Lower leg skin (tissue), 3 donors: ENCODE results near the gene AFF4.

Source experiments
- POLR2A ChIP-seq, 2 donors: fragments of 450-650 bp; IDR thresholded peaks; one replicate each; pipeline ENCODE4 v1.6.1; 2016 to 2017; ENCODE audit warnings: antibody characterized with exemption in 2 of 2, mild to moderate bottlenecking in 1 of 2, moderate library complexity in 1 of 2
- TF ChIP-seq, protein P1 (sequence below), 3 donors: fragments of 450-650 bp; IDR thresholded peaks; one replicate each; pipeline ENCODE4 v1.5.1; 2016; ENCODE audit warnings: antibody characterized with exemption in 3 of 3, mild to moderate bottlenecking in 3 of 3, moderate library complexity in 2 of 3

DNA sequence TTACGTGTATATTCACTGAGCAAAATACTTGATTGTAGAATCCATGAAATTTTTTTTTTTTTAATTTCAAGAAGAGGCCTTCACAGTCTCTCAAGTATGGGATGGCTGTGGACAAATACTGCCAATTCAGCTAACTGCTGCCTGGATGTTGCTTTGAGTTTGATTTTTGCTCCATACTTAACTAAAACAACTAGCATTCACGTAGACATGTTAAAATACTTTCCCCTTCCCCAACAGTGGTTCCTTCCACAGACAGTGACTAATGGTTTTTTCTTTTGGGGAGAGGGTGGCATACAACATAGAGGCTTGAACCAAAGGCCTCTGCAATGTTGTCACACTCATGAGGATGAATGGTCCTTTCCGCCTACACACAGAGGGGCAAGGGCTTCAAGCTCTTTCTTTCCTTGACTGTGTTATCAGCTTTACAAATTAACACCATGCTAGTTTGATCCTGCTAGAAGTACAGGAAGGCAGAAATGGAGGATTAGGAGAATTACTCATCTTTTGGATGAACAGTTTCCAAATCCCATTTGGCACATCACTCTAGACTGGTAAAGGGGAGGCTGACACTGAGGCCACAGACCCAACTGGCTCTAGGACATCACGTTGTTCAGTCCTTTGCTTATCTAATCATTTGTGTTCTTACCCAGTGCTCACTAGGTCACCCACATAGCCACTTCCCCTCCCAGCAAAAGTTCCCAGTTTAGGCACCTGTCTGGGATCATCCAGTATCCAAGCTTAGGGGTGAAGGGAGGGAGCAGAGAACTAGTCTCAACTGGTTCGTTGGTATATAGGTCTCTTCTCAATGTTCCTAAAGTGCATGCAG, 91.8 kb downstream of the AFF4 start:
- TF ChIP-seq, protein P1, sequence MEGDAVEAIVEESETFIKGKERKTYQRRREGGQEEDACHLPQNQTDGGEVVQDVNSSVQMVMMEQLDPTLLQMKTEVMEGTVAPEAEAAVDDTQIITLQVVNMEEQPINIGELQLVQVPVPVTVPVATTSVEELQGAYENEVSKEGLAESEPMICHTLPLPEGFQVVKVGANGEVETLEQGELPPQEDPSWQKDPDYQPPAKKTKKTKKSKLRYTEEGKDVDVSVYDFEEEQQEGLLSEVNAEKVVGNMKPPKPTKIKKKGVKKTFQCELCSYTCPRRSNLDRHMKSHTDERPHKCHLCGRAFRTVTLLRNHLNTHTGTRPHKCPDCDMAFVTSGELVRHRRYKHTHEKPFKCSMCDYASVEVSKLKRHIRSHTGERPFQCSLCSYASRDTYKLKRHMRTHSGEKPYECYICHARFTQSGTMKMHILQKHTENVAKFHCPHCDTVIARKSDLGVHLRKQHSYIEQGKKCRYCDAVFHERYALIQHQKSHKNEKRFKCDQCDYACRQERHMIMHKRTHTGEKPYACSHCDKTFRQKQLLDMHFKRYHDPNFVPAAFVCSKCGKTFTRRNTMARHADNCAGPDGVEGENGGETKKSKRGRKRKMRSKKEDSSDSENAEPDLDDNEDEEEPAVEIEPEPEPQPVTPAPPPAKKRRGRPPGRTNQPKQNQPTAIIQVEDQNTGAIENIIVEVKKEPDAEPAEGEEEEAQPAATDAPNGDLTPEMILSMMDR (IDR thresholded peaks at IDR 0.05) = no peak
- no peak for TF ChIP-seq POLR2A (IDR thresholded peaks at IDR 0.05)
